Gastroesophageal sphincter (tissue), 4 donors: Measurements from ENCODE around the gene DCLK3. TPM values are rescaled to one million over a fixed set of nuclear protein-coding genes. Genes with fewer than 3 reads are reported as not detected.

ENCODE experiments used
- ATAC-seq: fragments of 150-250 bp; one replicate; pipeline ENCODE4 v1.9.1; 2016; ENCODE audit warnings: mild to moderate bottlenecking, moderate library complexity
- H3K27ac ChIP-seq, 4 donors: fragments of 200-600 bp; sonication (generic) in 3 of 4; 1 replicate in 3 of 4; 2 replicates in 1 of 4; pipeline ENCODE4 v1.5.1; 2016 to 2019
- H3K27me3 ChIP-seq: fragments of 200-600 bp; sonication (generic); one replicate; pipeline ENCODE4 v1.5.1; 2019
- H3K36me3 ChIP-seq, 2 donors: fragments of 200-600 bp; sonication (generic); one replicate each; pipeline ENCODE4 v1.5.1; 2019; ENCODE audit warnings: control low read depth in 1 of 2
- H3K4me1 ChIP-seq, 3 donors: fragments of 200-600 bp; sonication (generic); 1 replicate in 2 of 3; 2 replicates in 1 of 3; pipeline ENCODE4 v1.5.1; 2016 to 2019; ENCODE audit warnings: control low read depth in 2 of 3
- H3K4me3 ChIP-seq, 2 donors: fragments of 200-600 bp; sonication (generic); one replicate each; pipeline ENCODE4 v1.5.1; 2019; ENCODE audit warnings: mild to moderate bottlenecking in 1 of 2, moderate library complexity in 1 of 2
- H3K9me3 ChIP-seq, 3 donors: fragments of 200-600 bp; sonication (generic); one replicate each; pipeline ENCODE4 v1.5.1; 2017 to 2019; ENCODE audit warnings: control low read depth in 2 of 3
- CTCF ChIP-seq, 4 experiments: fragments of 200-600 bp in 2 of 4; fragments of 450-650 bp in 2 of 4; sonication (generic) in 1 of 4; IDR thresholded peaks; one replicate each; pipeline ENCODE4 v1.5.1; 2017 to 2019; ENCODE audit warnings: antibody characterized with exemption in 4 of 4, mild to moderate bottlenecking in 2 of 4, moderate library complexity in 2 of 4
- EP300 ChIP-seq: sonication (generic); formaldehyde crosslinking; IDR thresholded peaks from one replicate; pipeline ENCODE4 v1.6.1; 2017; ENCODE audit warnings: antibody characterized with exemption, mild to moderate bottlenecking
- POLR2A ChIP-seq, 2 donors: fragments of 450-650 bp; IDR thresholded peaks; one replicate each; pipeline ENCODE4 v1.6.1; 2017; ENCODE audit warnings: antibody characterized with exemption in 2 of 2, mild to moderate bottlenecking in 2 of 2, moderate library complexity in 1 of 2
- POLR2AphosphoS5 ChIP-seq: sonication (generic); formaldehyde crosslinking; IDR thresholded peaks from one replicate; pipeline ENCODE4 v1.6.1; 2017; ENCODE audit warnings: antibody characterized with exemption
- WGBS, 2 donors: methylation state at CpG; one replicate each; pipeline ENCODE4 v1.1.5; 2018; ENCODE audit warnings: low coverage in 1 of 2; 5-methylcytosine and 5-hydroxymethylcytosine counted together
- total RNA-seq, 4 donors: library from RNA; depleted of rRNA; stranded (reverse); fragments of >200 nt; gene quantifications; one replicate each; pipeline ENCODE4 v1.1.0, GENCODE V29; 2016

The DCLK3 gene
- total RNA-seq, 4 donors from 2014 or later: 0.27 to 0.62 TPM; not detected in 2

GRCh38 chr3:36669764-36670163 is 94.6 kb downstream of the DCLK3 start:
- no peaks in the 10 kb centered on the region for H3K27me3 ChIP-seq
- H3K36me3 ChIP-seq: no peaks in the 10 kb centered on the region
- no peaks in the 10 kb centered on the region for H3K4me1 ChIP-seq
- H3K4me3 ChIP-seq: no peak overlapping the region
- 90 to 95% methylated on average over 3 of the region's 3 CpGs for WGBS, 2 donors
- TF ChIP-seq POLR2AphosphoS5: no peak
- no peak for TF ChIP-seq POLR2A (IDR thresholded peaks at IDR 0.05)
- TF ChIP-seq EP300: no peak
- no peak for TF ChIP-seq CTCF (IDR thresholded peaks at IDR 0.05)
- no peaks in the 10 kb centered on the region for H3K9me3 ChIP-seq
- H3K27ac ChIP-seq: no peak overlapping the region
- ATAC-seq: no peak

DNA sequence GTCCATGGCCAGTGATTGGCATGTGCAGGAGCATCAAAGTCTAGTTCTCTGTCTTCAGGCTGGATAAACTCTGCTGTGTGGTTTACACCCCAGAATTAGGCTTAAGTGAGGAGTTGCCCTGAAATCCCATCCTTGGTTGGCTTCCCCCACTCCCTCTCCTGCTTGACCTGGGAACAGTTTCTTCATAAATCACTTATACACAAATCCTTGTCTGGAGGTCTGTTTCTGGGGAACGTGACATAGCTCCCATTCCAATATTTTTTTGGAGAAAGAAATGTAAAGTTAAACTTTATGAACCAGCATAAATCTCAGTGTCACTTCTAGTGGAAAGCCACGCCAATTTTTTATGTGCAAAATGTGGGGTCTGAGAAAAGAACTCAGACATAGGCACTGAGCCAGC is 98.2 kb downstream of the DCLK3 start:
- H3K36me3 ChIP-seq: no peaks in the 10 kb centered on the region
- H3K4me1 ChIP-seq: no peaks in the 10 kb centered on the region
- 32 to 43% methylated on average over 1 to 2 of the region's 2 CpGs for WGBS, 2 donors
- no peak overlapping the region for H3K4me3 ChIP-seq
- no peak overlapping the region for H3K27ac ChIP-seq
- TF ChIP-seq POLR2A (IDR thresholded peaks at IDR 0.05) (no peak), EP300 (no peak), POLR2AphosphoS5 (no peak), CTCF (IDR thresholded peaks at IDR 0.05) (no peak)
- no peaks in the 10 kb centered on the region for H3K9me3 ChIP-seq
- no peak for ATAC-seq
- no peaks in the 10 kb centered on the region for H3K27me3 ChIP-seq

- no peaks in the 10 kb centered on the region for H3K27me3 ChIP-seq
- H3K27ac ChIP-seq: no peak overlapping the region
- H3K9me3 ChIP-seq: no peaks in the 10 kb centered on the region
- WGBS, 2 donors: 74 to 79% methylated on average over 2 of the region's 2 CpGs
- no peaks in the 10 kb centered on the region for H3K4me1 ChIP-seq
- no peak overlapping the region for H3K4me3 ChIP-seq
- no peak for TF ChIP-seq POLR2A (IDR thresholded peaks at IDR 0.05)
- TF ChIP-seq POLR2AphosphoS5: no peak
- TF ChIP-seq EP300: no peak
- TF ChIP-seq CTCF (IDR thresholded peaks at IDR 0.05): no peak
- ATAC-seq: no peak
- no peaks in the 10 kb centered on the region for H3K36me3 ChIP-seq
Measured at GRCh38 chr3:36663666-36664291, 100.6 kb downstream of the DCLK3 start.

DNA sequence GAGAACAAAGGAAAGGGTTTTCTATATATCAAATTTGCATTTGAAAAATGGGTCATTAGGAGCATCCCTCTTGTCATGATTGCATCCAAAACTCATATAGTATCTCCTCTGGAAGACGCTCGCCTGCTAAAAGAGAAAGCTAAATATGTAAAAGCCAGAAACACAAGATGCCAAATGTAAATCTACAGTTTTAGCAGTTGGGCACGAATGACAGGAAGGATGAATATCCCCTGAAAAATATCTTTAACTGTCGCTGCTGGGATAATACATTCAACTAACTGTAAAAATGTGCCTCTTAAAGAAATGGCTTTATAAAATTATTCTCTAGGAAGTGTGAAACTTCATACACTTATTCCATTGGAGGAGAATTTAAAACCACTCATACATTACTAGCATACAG is 101.7 kb downstream of the DCLK3 start:
- no peak for TF ChIP-seq POLR2AphosphoS5
- TF ChIP-seq CTCF (IDR thresholded peaks at IDR 0.05): no peak
- no peak for TF ChIP-seq POLR2A (IDR thresholded peaks at IDR 0.05)
- TF ChIP-seq EP300: no peak
- no peak for ATAC-seq
- H3K36me3 ChIP-seq: no peaks in the 10 kb centered on the region
- no peak overlapping the region for H3K27ac ChIP-seq
- no peak overlapping the region for H3K4me3 ChIP-seq
- 49 to 51% methylated on average over 4 of the region's 4 CpGs for WGBS, 2 donors
- no peaks in the 10 kb centered on the region for H3K9me3 ChIP-seq
- H3K27me3 ChIP-seq: no peaks in the 10 kb centered on the region
- H3K4me1 ChIP-seq: no peaks in the 10 kb centered on the region

Other genes with a start within 250 kb of the DCLK3 start
- gene TRANK1, start 180.5 kb upstream of the DCLK3 start, total RNA-seq: 10 to 100 TPM in 1 of 4 donors, 1 to 10 TPM in 3; 4.9 to 12.3 (median 9.1) TPM
- 10 to 100 TPM in 2 of 4 donors, 1 to 10 TPM in 2; 7.6 to 20.2 (median 13.5) TPM for gene EPM2AIP1, start 228.6 kb upstream of the DCLK3 start, total RNA-seq
- 10 to 100 TPM; 30.7 to 39.1 (median 33.5) TPM for gene MLH1, start 229.0 kb upstream of the DCLK3 start, total RNA-seq